ENCODE data around the gene ANTXR2. TPM values are rescaled to one million over a fixed set of nuclear protein-coding genes. Genes with fewer than 3 reads are reported as not detected.
"Not testable (repeated sequence)": the region's sequence is repeated elsewhere in the genome, so short reads cannot be mapped to it uniquely, and the experiment has no call there.

The ANTXR2 gene
- total RNA-seq, 2 experiments from 2014 or later, result 27.3 to 30.0 TPM

DNA sequence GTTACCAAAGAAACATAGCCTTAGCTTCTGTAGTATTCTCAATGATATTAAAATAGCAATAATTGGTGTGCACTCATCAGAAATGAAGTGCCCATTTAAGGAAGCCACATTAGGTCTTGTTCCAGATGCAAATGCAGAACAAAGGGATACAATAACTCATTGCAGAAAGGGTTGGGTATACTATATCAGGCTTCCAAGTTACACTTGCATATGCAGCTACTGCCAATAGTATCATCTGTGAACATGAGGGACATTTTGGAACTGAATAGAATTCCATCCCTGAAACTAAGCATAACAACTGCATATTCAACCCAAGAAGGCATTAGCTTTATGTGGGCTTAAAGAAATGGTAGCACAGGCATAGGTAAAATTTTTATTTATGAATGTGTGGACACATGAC is 167.8 kb downstream of the ANTXR2 start:
- CTCF ChIA-PET, result no interaction called here
- peaks cover 16% of the 10 kb centered on the region for H3K4me1 Mint-ChIP-seq
- DNase-seq, result no peak
- H3K27me3 Mint-ChIP-seq, result no peaks in the 10 kb centered on the region
- peaks cover 23% of the 10 kb centered on the region for H3K36me3 Mint-ChIP-seq (ENCODE audit: low read depth)
- H3K9me3 Mint-ChIP-seq, result peaks cover 4% of the 10 kb centered on the region
- POLR2A ChIA-PET, result no interaction called here
- no peak overlapping the region for H3K4me3 Mint-ChIP-seq
- no peak overlapping the region for H3K27ac Mint-ChIP-seq

GRCh38 chr4:79904331-79904730 is 168.7 kb downstream of the ANTXR2 start:
- ChIA-PET POLR2A (no interaction called here), CTCF (no interaction called here)
- H3K36me3 Mint-ChIP-seq (ENCODE audit: low read depth), result peaks cover 23% of the 10 kb centered on the region
- no peak overlapping the region for H3K27ac Mint-ChIP-seq
- no peak for DNase-seq
- no peaks in the 10 kb centered on the region for H3K27me3 Mint-ChIP-seq
- H3K4me3 Mint-ChIP-seq, result no peak overlapping the region
- H3K9me3 Mint-ChIP-seq, result peaks cover 4% of the 10 kb centered on the region
- peaks cover 16% of the 10 kb centered on the region for H3K4me1 Mint-ChIP-seq

- DNase-seq, result no peak
- no peak overlapping the region for H3K4me3 Mint-ChIP-seq
- no peaks in the 10 kb centered on the region for H3K9me3 Mint-ChIP-seq
These were observed 172.8 kb downstream of the ANTXR2 start for GRCh38 chr4:79900182-79900581.

DNA sequence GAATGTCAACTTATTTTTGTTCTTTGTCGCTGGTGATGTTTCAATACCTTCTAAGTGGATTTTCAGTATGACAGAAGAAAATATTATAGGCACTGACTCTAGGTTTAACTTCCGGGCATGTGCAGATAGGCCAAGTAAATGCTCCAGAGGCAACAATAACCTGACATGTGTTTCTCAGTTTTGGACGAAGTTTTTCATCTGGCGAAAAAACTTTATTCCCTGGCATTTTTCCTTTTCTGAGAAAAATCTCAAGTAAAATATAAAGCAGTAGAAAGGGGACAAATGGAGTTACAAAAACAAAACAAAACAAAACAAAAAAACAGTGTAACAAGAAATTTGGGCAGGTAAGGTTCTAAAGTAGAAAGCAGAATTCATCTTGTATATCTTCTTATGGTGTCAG is 173.5 kb downstream of the ANTXR2 start:
- Mint-ChIP-seq H3K27ac (no peak overlapping the region), H3K9me3 (no peaks in the 10 kb centered on the region), H3K36me3 (ENCODE audit: low read depth) (peaks cover 2% of the 10 kb centered on the region), H3K27me3 (peaks cover 21% of the 10 kb centered on the region), H3K4me1 (no peaks in the 10 kb centered on the region), H3K4me3 (no peak overlapping the region)
- DNase-seq, result no peak
- CTCF ChIA-PET, result interaction anchor here (0.6 kb wide), 1 partner anchor 97 kb away, joined by 3 read pairs; no protein-coding TSS in a partner anchor
- POLR2A ChIA-PET, result no interaction called here

More at GRCh38 chr4:79900182-79900581, 172.8 kb downstream of the ANTXR2 start:
- Mint-ChIP-seq H3K4me1 (no peaks in the 10 kb centered on the region), H3K36me3 (ENCODE audit: low read depth) (peaks cover 2% of the 10 kb centered on the region), H3K27me3 (peaks cover 20% of the 10 kb centered on the region), H3K27ac (no peak overlapping the region)
- ChIA-PET CTCF (interaction anchor here (0.6 kb wide), 1 partner anchor 96 kb away, joined by 3 read pairs; no protein-coding TSS in a partner anchor), POLR2A (no interaction called here)

- H3K4me1 Mint-ChIP-seq, result no peaks in the 10 kb centered on the region
These were observed 175.0 kb downstream of the ANTXR2 start for GRCh38 chr4:79898055-79898454.

DNA sequence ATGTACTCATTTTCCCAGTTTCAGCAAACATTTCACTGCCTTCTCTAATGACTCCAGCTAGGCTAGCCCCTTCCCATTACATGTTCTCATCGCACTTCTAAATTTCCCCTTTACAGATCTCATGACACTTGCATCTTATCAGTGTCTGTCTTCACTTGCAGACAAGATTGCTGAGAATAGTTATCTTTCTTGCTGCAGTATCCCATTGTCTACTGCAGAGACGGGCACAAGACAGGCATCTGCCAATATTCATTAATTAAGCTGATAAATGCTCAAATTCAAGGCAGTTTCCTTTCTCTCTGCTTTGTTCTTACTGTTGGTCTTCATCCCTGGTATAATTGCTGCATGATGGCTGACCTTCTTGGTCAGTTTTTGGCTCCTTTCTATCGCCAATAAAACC is 175.9 kb downstream of the ANTXR2 start:
- H3K36me3 Mint-ChIP-seq (ENCODE audit: low read depth), result no peaks in the 10 kb centered on the region

More at GRCh38 chr4:79898055-79898454, 175.0 kb downstream of the ANTXR2 start:
- Mint-ChIP-seq H3K4me3 (no peak overlapping the region), H3K27me3 (peaks cover 21% of the 10 kb centered on the region), H3K27ac (no peak overlapping the region), H3K9me3 (no peaks in the 10 kb centered on the region), H3K36me3 (ENCODE audit: low read depth) (no peaks in the 10 kb centered on the region)
- POLR2A ChIA-PET, result no interaction called here
- CTCF ChIA-PET, result interaction anchor here (0.6 kb wide), 1 partner anchor 1064 kb away, joined by 3 read pairs; no protein-coding TSS in a partner anchor
- DNase-seq, result no peak

GRCh38 chr4:79893456-79893855 is 179.6 kb downstream of the ANTXR2 start:
- no peaks in the 10 kb centered on the region for H3K4me1 Mint-ChIP-seq
- no peak for DNase-seq
- CTCF ChIA-PET, result no interaction called here
- H3K27me3 Mint-ChIP-seq, result peaks cover 18% of the 10 kb centered on the region
- no peak overlapping the region for H3K27ac Mint-ChIP-seq
- POLR2A ChIA-PET, result no interaction called here
- no peaks in the 10 kb centered on the region for H3K36me3 Mint-ChIP-seq (ENCODE audit: low read depth)
- no peak overlapping the region for H3K4me3 Mint-ChIP-seq
- H3K9me3 Mint-ChIP-seq, result peaks cover 2% of the 10 kb centered on the region

More for the DNA sequence above, 175.9 kb downstream of the ANTXR2 start:
- peaks cover 21% of the 10 kb centered on the region for H3K27me3 Mint-ChIP-seq
- ChIA-PET POLR2A (no interaction called here), CTCF (no interaction called here)
- no peak for DNase-seq
- no peak overlapping the region for H3K4me3 Mint-ChIP-seq
- H3K27ac Mint-ChIP-seq, result no peak overlapping the region
- no peaks in the 10 kb centered on the region for H3K4me1 Mint-ChIP-seq
- no peaks in the 10 kb centered on the region for H3K9me3 Mint-ChIP-seq

- CTCF ChIA-PET; H3K9me3 Mint-ChIP-seq; DNase-seq; POLR2A ChIA-PET; H3K36me3 Mint-ChIP-seq (ENCODE audit: low read depth); H3K4me3 Mint-ChIP-seq; H3K27me3 Mint-ChIP-seq; H3K4me1 Mint-ChIP-seq; H3K27ac Mint-ChIP-seq: not testable (repeated sequence)
These were observed 184.0 kb downstream of the ANTXR2 start for GRCh38 chr4:79889026-79889425.

DNA sequence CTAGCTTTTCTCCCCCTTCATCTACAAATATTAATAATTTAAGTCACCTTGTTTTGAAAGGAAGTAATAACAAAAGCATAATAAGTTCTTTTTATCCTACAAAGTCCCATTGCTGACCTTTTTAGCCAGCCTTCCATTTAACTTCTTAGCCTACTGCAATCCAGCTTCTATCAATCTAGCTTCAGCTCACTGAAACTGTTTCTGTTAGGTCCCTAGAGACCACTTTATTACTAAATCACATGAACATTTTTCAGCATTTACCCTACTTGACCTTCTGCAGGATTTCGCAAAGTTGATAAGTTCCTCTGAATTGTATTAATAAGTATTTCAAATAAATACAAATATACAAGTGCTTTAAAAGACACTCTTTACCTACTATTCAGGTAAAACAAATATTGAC is 186.5 kb downstream of the ANTXR2 start:
- DNase-seq, result no peak
- CTCF ChIA-PET, result no interaction called here
- no peaks in the 10 kb centered on the region for H3K4me1 Mint-ChIP-seq
- H3K9me3 Mint-ChIP-seq, result peaks cover 2% of the 10 kb centered on the region
- no peak overlapping the region for H3K4me3 Mint-ChIP-seq
- no peaks in the 10 kb centered on the region for H3K36me3 Mint-ChIP-seq (ENCODE audit: low read depth)
- peaks cover 2% of the 10 kb centered on the region for H3K27me3 Mint-ChIP-seq
- POLR2A ChIA-PET, result no interaction called here
- no peak overlapping the region for H3K27ac Mint-ChIP-seq

GRCh38 chr4:79886021-79886420 is 187.0 kb downstream of the ANTXR2 start:
- Mint-ChIP-seq H3K4me3 (no peak overlapping the region), H3K4me1 (no peaks in the 10 kb centered on the region), H3K27ac (no peak overlapping the region), H3K27me3 (peaks cover 2% of the 10 kb centered on the region), H3K9me3 (peaks cover 2% of the 10 kb centered on the region), H3K36me3 (ENCODE audit: low read depth) (no peaks in the 10 kb centered on the region)
- ChIA-PET CTCF (no interaction called here), POLR2A (no interaction called here)
- DNase-seq, result no peak

- CTCF ChIA-PET, result no interaction called here
- peaks cover 2% of the 10 kb centered on the region for H3K9me3 Mint-ChIP-seq
- H3K27ac Mint-ChIP-seq, result no peak overlapping the region
- H3K4me1 Mint-ChIP-seq, result no peaks in the 10 kb centered on the region
- DNase-seq, result no peak
- POLR2A ChIA-PET, result no interaction called here
- no peaks in the 10 kb centered on the region for H3K36me3 Mint-ChIP-seq (ENCODE audit: low read depth)
- peaks cover 2% of the 10 kb centered on the region for H3K27me3 Mint-ChIP-seq
- H3K4me3 Mint-ChIP-seq, result no peak overlapping the region
These were observed 189.7 kb downstream of the ANTXR2 start for GRCh38 chr4:79883290-79883689.

DNA sequence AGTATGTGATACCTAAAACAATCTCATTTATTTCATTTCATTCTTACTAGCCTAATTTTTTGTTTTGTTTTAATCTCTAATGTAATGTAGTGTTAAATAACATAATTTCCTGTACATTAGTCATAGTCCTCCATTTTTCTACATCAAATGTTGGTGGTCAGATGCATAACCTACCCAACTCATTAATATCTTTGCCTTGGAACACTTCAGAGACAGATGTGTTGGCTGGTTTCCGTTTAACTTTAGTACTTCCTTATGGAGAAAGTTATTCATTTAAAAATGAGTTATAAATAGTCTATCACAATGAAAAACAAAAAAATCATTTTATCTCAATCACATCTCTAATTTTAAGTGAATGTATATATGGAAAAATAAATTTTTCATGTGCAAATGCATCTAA is 190.2 kb downstream of the ANTXR2 start:
- H3K27ac Mint-ChIP-seq, result no peak overlapping the region
- no peaks in the 10 kb centered on the region for H3K4me1 Mint-ChIP-seq
- H3K36me3 Mint-ChIP-seq (ENCODE audit: low read depth), result no peaks in the 10 kb centered on the region

GRCh38 chr4:79881407-79881806 is 191.6 kb downstream of the ANTXR2 start:
- Mint-ChIP-seq H3K4me1 (no peaks in the 10 kb centered on the region), H3K4me3 (no peak overlapping the region), H3K36me3 (ENCODE audit: low read depth) (no peaks in the 10 kb centered on the region), H3K27ac (no peak overlapping the region), H3K9me3 (peaks cover 7% of the 10 kb centered on the region), H3K27me3 (peaks cover 2% of the 10 kb centered on the region)
- DNase-seq, result no peak
- ChIA-PET POLR2A (no interaction called here), CTCF (no interaction called here)

More for the DNA sequence above, 190.2 kb downstream of the ANTXR2 start:
- CTCF ChIA-PET, result no interaction called here
- peaks cover 2% of the 10 kb centered on the region for H3K27me3 Mint-ChIP-seq
- no peak for DNase-seq
- H3K4me3 Mint-ChIP-seq, result no peak overlapping the region
- peaks cover 6% of the 10 kb centered on the region for H3K9me3 Mint-ChIP-seq
- POLR2A ChIA-PET, result no interaction called here

GRCh38 chr4:79877511-79877910 is 195.5 kb downstream of the ANTXR2 start:
- Mint-ChIP-seq H3K4me3 (no peak overlapping the region), H3K4me1 (no peaks in the 10 kb centered on the region), H3K9me3 (peaks cover 7% of the 10 kb centered on the region), H3K27me3 (no peaks in the 10 kb centered on the region), H3K36me3 (ENCODE audit: low read depth) (no peaks in the 10 kb centered on the region), H3K27ac (no peak overlapping the region)
- no peak for DNase-seq
- CTCF ChIA-PET, result no interaction called here
- POLR2A ChIA-PET, result no interaction called here
